Aorta (tissue), 5 donors: ENCODE data around the gene PABPN1L. TPM values are rescaled to one million over a fixed set of nuclear protein-coding genes. Genes with fewer than 3 reads are reported as not detected.

Source experiments
- ATAC-seq: fragments of 200-7000 bp; cut with Tn5 transposase; one replicate; pipeline ENCODE4 v1.9.1; 2022; ENCODE audit warnings: moderate library complexity; ENCODE audit not compliant: low FRiP score
- DNase-seq, 2 donors: peaks; one replicate each; pipeline ENCODE4 v3.0.0-alpha.2; 2020
- H3K27ac ChIP-seq, 2 donors: one replicate each; pipeline ENCODE4 v1.5.1; 2013; ENCODE audit warnings: low read length in 2 of 2, mild to moderate bottlenecking in 2 of 2, moderate library complexity in 2 of 2, control low read depth in 1 of 2, inconsistent platforms in 1 of 2, low read depth in 1 of 2
- H3K27me3 ChIP-seq, 2 donors: one replicate each; pipeline ENCODE4 v1.6.1; 2013; ENCODE audit warnings: control low read depth in 1 of 2, low read length in 1 of 2, mild to moderate bottlenecking in 1 of 2, moderate library complexity in 1 of 2; ENCODE audit not compliant: insufficient read depth in 2 of 2, control insufficient read depth in 1 of 2
- H3K36me3 ChIP-seq, 2 donors: one replicate each; pipeline ENCODE4 v1.6.1; 2013; ENCODE audit warnings: control low read depth in 1 of 2, low read length in 1 of 2, mild to moderate bottlenecking in 1 of 2; ENCODE audit not compliant: insufficient read depth in 2 of 2, control insufficient read depth in 1 of 2
- H3K4me1 ChIP-seq, 2 donors: one replicate each; pipeline ENCODE4 v1.6.1; 2013; ENCODE audit warnings: low read length in 2 of 2, control low read depth in 1 of 2, mild to moderate bottlenecking in 1 of 2, moderate library complexity in 1 of 2; ENCODE audit not compliant: insufficient read depth in 2 of 2, control insufficient read depth in 1 of 2
- H3K4me3 ChIP-seq, 2 donors: one replicate each; pipeline ENCODE4 v1.5.1; 2013; ENCODE audit warnings: low read length in 2 of 2, control low read depth in 1 of 2, mild to moderate bottlenecking in 1 of 2
- H3K9me3 ChIP-seq: one replicate; pipeline ENCODE4 v1.6.1; 2013; ENCODE audit warnings: mild to moderate bottlenecking, low read length; ENCODE audit not compliant: control insufficient read depth
- WGBS, 2 donors: extraction: QIAGEN DNeasy Blood & Tissue Kit; methylation state at CpG; one replicate each; pipeline ENCODE4 v1.1.7; 2013; 5-methylcytosine and 5-hydroxymethylcytosine counted together
- intact Hi-C, 2 donors: fragments of 100-400 bp; cut with DNase I; formaldehyde crosslinking; loops; one replicate each; pipeline versions ENCODE4 v1.14.2 to v1.15.0; 2022
- polyA plus RNA-seq, 2 donors: library from polyadenylated mRNA; stranded (reverse); fragments of 200-250 nt; gene quantifications; one replicate each; pipeline ENCODE4 v1.2.3, GENCODE V29; 2013
- total RNA-seq, 2 donors: library from RNA; stranded (reverse); fragmentation: NEBNext Ultra II Directional; extraction: Animal tissue kit (Norgen Biotek cat#: 25700); gene quantifications; one replicate each; pipeline ENCODE4 v1.2.1, GENCODE V29; 2021
- donor health status: healthy with polysubstance abuse.
- donor health status: Bipolar disorder and iron deficiency.
- donor health status: DM: no; HTN: no; CAD: no.
- donor health status: DM: no; HTN: no; CAD: no.
- donor health status: DM: yes; HTN: yes; CAD: no.

The PABPN1L gene
- total and polyA plus RNA-seq, 4 donors, result not detected

GRCh38 chr16:88903267-88903666, 36.8 kb upstream of the PABPN1L start:
- no peaks in the 10 kb centered on the region for H3K27me3 ChIP-seq
- H3K4me3 ChIP-seq, result no peak overlapping the region
- no peaks in the 10 kb centered on the region for H3K4me1 ChIP-seq
- ATAC-seq, result no peak
- no peak for DNase-seq
- no peaks in the 10 kb centered on the region for H3K36me3 ChIP-seq
- H3K9me3 ChIP-seq, result no peaks in the 10 kb centered on the region
- WGBS, 2 donors, result 80 to 86% methylated on average over 14 of the region's 14 CpGs
- intact Hi-C loops, result no loop called here
- no peak overlapping the region for H3K27ac ChIP-seq

GRCh38 chr16:88902744-88903143, 36.3 kb upstream of the PABPN1L start:
- intact Hi-C loops, result no loop called here
- no peaks in the 10 kb centered on the region for H3K36me3 ChIP-seq
- 89 to 93% methylated on average over 16 of the region's 16 CpGs for WGBS, 2 donors
- no peaks in the 10 kb centered on the region for H3K9me3 ChIP-seq
- no peaks in the 10 kb centered on the region for H3K27me3 ChIP-seq
- H3K27ac ChIP-seq, result no peak overlapping the region
- no peak overlapping the region for H3K4me3 ChIP-seq
- no peaks in the 10 kb centered on the region for H3K4me1 ChIP-seq
- DNase-seq (no peak), ATAC-seq (no peak)

GRCh38 chr16:88901718-88902337, 35.4 kb upstream of the PABPN1L start:
- Histone ChIP-seq H3K27ac (no peak overlapping the region), H3K36me3 (no peaks in the 10 kb centered on the region), H3K9me3 (no peaks in the 10 kb centered on the region), H3K4me3 (no peak overlapping the region), H3K4me1 (no peaks in the 10 kb centered on the region), H3K27me3 (no peaks in the 10 kb centered on the region)
- ATAC-seq (no peak), DNase-seq (no peak)
- 85 to 90% methylated on average over 26 of the region's 26 CpGs for WGBS, 2 donors
- intact Hi-C loops, result no loop called here

GRCh38 chr16:88900662-88901052, 34.2 kb upstream of the PABPN1L start:
- DNase-seq, result no peak
- intact Hi-C loops, result no loop called here
- ATAC-seq, result no peak
- no peaks in the 10 kb centered on the region for H3K27me3 ChIP-seq
- WGBS, 2 donors, result 91 to 93% methylated on average over 12 of the region's 12 CpGs
- no peaks in the 10 kb centered on the region for H3K36me3 ChIP-seq
- no peak overlapping the region for H3K27ac ChIP-seq
- H3K9me3 ChIP-seq, result no peaks in the 10 kb centered on the region
- H3K4me1 ChIP-seq, result no peaks in the 10 kb centered on the region
- H3K4me3 ChIP-seq, result no peak overlapping the region

- Histone ChIP-seq H3K27me3 (no peaks in the 10 kb centered on the region), H3K4me1 (no peaks in the 10 kb centered on the region), H3K27ac (no peak overlapping the region), H3K4me3 (no peak overlapping the region), H3K36me3 (no peaks in the 10 kb centered on the region), H3K9me3 (no peaks in the 10 kb centered on the region)
- intact Hi-C loops, result no loop called here
- 86 to 88% methylated on average over 41 of the region's 41 CpGs for WGBS, 2 donors
- no peak for DNase-seq
- ATAC-seq, result no peak
These were observed 33.6 kb upstream of the PABPN1L start for GRCh38 chr16:88899901-88900661.

GRCh38 chr16:88897696-88898425, 31.4 kb upstream of the PABPN1L start:
- 90 to 91% methylated on average over 34 of the region's 34 CpGs for WGBS, 2 donors
- H3K36me3 ChIP-seq, result no peaks in the 10 kb centered on the region
- H3K4me1 ChIP-seq, result no peaks in the 10 kb centered on the region
- intact Hi-C loops, result no loop called here
- H3K4me3 ChIP-seq, result no peak overlapping the region
- no peaks in the 10 kb centered on the region for H3K27me3 ChIP-seq
- no peak overlapping the region for H3K27ac ChIP-seq
- H3K9me3 ChIP-seq, result no peaks in the 10 kb centered on the region
- DNase-seq (no peak), ATAC-seq (no peak)

GRCh38 chr16:88896238-88897070, 30.0 kb upstream of the PABPN1L start:
- 89 to 91% methylated on average over 57 of the region's 57 CpGs for WGBS, 2 donors
- Histone ChIP-seq H3K9me3 (no peaks in the 10 kb centered on the region), H3K4me3 (no peak overlapping the region), H3K27me3 (no peaks in the 10 kb centered on the region), H3K36me3 (no peaks in the 10 kb centered on the region), H3K4me1 (no peaks in the 10 kb centered on the region), H3K27ac (no peak overlapping the region)
- intact Hi-C loops, result no loop called here
- ATAC-seq, result no peak
- DNase-seq, result no peak

GRCh38 chr16:88895335-88895734, 28.9 kb upstream of the PABPN1L start:
- 93% methylated on average over 22 of the region's 22 CpGs for WGBS, 2 donors
- no peaks in the 10 kb centered on the region for H3K4me1 ChIP-seq
- H3K27ac ChIP-seq, result no peak overlapping the region
- H3K36me3 ChIP-seq, result no peaks in the 10 kb centered on the region
- no peak overlapping the region for H3K4me3 ChIP-seq
- H3K9me3 ChIP-seq, result no peaks in the 10 kb centered on the region
- no peak for ATAC-seq
- intact Hi-C loops, result no loop called here
- DNase-seq, result no peak
- H3K27me3 ChIP-seq, result no peaks in the 10 kb centered on the region
